ENCODE results near the gene RALGDS. TPM values are rescaled to one million over a fixed set of nuclear protein-coding genes. Genes with fewer than 3 reads are reported as not detected.

Gene RALGDS
- total and polyA plus RNA-seq, 2 donors (not counting 1 experiment from before 2014, with no cell fraction given) = 62.4 to 88.0 TPM

- TF ChIP-seq, protein P1, sequence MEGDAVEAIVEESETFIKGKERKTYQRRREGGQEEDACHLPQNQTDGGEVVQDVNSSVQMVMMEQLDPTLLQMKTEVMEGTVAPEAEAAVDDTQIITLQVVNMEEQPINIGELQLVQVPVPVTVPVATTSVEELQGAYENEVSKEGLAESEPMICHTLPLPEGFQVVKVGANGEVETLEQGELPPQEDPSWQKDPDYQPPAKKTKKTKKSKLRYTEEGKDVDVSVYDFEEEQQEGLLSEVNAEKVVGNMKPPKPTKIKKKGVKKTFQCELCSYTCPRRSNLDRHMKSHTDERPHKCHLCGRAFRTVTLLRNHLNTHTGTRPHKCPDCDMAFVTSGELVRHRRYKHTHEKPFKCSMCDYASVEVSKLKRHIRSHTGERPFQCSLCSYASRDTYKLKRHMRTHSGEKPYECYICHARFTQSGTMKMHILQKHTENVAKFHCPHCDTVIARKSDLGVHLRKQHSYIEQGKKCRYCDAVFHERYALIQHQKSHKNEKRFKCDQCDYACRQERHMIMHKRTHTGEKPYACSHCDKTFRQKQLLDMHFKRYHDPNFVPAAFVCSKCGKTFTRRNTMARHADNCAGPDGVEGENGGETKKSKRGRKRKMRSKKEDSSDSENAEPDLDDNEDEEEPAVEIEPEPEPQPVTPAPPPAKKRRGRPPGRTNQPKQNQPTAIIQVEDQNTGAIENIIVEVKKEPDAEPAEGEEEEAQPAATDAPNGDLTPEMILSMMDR (IDR thresholded peaks at IDR 0.05) = no peak
- TF ChIP-seq EZH2 (IDR thresholded peaks at IDR 0.05; ENCODE audit: borderline replicate concordance, insufficient read depth, low read depth, low read length, poor library complexity, severe bottlenecking) = no peak
- DNase-seq (no peak), ATAC-seq (ENCODE audit: low read depth) (no peak)
- H3K27me3 Mint-ChIP-seq = no peaks in the 10 kb centered on the region
- no peaks in the 10 kb centered on the region for H3K9me3 ChIP-seq (ENCODE audit: control extremely low read depth in 1 of 3, control insufficient read depth in 2 of 3, insufficient read depth in 1 of 3, low read length in 2 of 3)
- no peaks in the 10 kb centered on the region for H3K27me3 ChIP-seq (replicated peaks in 1 of 4; ENCODE audit: control extremely low read depth in 1 of 4, control insufficient read depth in 3 of 4, insufficient read depth in 4 of 4, low read length in 3 of 4)
- no peak overlapping the region for H3K4me3 Mint-ChIP-seq
- intact Hi-C loops (cut with micrococcal nuclease) = no loop called here
- H3K9me3 Mint-ChIP-seq (ENCODE audit: insufficient read depth) = no peaks in the 10 kb centered on the region
- POLR2A ChIA-PET = interaction anchor here (0.7 kb wide), 1 partner anchor 1229 kb away, joined by 8 read pairs; no protein-coding TSS in a partner anchor
- peaks cover 19% of the 10 kb centered on the region for H3K4me1 Mint-ChIP-seq
- peaks cover 9 to 28% of the 10 kb centered on the region in 2 donors for H3K4me1 ChIP-seq (ENCODE audit: control insufficient read depth in 2 of 2, insufficient read depth in 2 of 2, low read length in 2 of 2)
- H4K20me1 ChIP-seq (ENCODE audit: control insufficient read depth, insufficient read depth, low read length, poor library complexity, severe bottlenecking) = no peaks in the 10 kb centered on the region
- H3K79me2 ChIP-seq (ENCODE audit: control insufficient read depth, insufficient read depth, low read length) = no peaks in the 10 kb centered on the region
- no peak overlapping the region for H3K4me2 ChIP-seq (replicated peaks; ENCODE audit: low read depth, low read length, poor library complexity, severe bottlenecking)
- WGBS (ENCODE audit: insufficient coverage) = no CpG with 5 or more reads among the region's 6 CpGs
- H3K9ac ChIP-seq (ENCODE audit: low read length) = no peak overlapping the region
- H3K27ac ChIP-seq (ENCODE audit: low read length in 2 of 2) = no peak overlapping the region
- H3K27ac Mint-ChIP-seq = no peak overlapping the region
- no peak overlapping the region for H3K4me3 ChIP-seq (ENCODE audit: control extremely low read depth in 1 of 5, extremely low read depth in 1 of 5, insufficient read depth in 1 of 5, low read depth in 2 of 5, low read length in 4 of 5)
- H3K36me3 ChIP-seq (replicated peaks in 1 of 2; ENCODE audit: control extremely low read depth in 1 of 2, control insufficient read depth in 1 of 2, extremely low read depth in 1 of 2, insufficient read depth in 2 of 2, low read length in 1 of 2) = peaks cover 0 to 11% of the 10 kb centered on the region in 2 experiments
- H2AFZ ChIP-seq (ENCODE audit: insufficient read depth, low read depth, low read length, poor library complexity, severe bottlenecking) = no peak overlapping the region
- CTCF ChIA-PET = no interaction called here
Measured at GRCh38 chr9:133060417-133060841, 60.6 kb downstream of the RALGDS start.

- ATAC-seq (ENCODE audit: low read depth) = no peak
- Histone ChIP-seq H3K4me1 (ENCODE audit: control insufficient read depth in 2 of 2, insufficient read depth in 2 of 2, low read length in 2 of 2) (peaks cover 9 to 28% of the 10 kb centered on the region in 2 donors), H3K36me3 (replicated peaks in 1 of 2; ENCODE audit: control extremely low read depth in 1 of 2, control insufficient read depth in 1 of 2, extremely low read depth in 1 of 2, insufficient read depth in 2 of 2, low read length in 1 of 2) (peaks cover 0 to 18% of the 10 kb centered on the region in 2 experiments), H3K79me2 (ENCODE audit: control insufficient read depth, insufficient read depth, low read length) (no peaks in the 10 kb centered on the region), H3K27me3 (replicated peaks in 1 of 4; ENCODE audit: control extremely low read depth in 1 of 4, control insufficient read depth in 3 of 4, insufficient read depth in 4 of 4, low read length in 3 of 4) (no peaks in the 10 kb centered on the region), H3K9ac (ENCODE audit: low read length) (no peak overlapping the region), H2AFZ (ENCODE audit: insufficient read depth, low read depth, low read length, poor library complexity, severe bottlenecking) (no peak overlapping the region), H3K4me3 (ENCODE audit: control extremely low read depth in 1 of 5, extremely low read depth in 1 of 5, insufficient read depth in 1 of 5, low read depth in 2 of 5, low read length in 4 of 5) (no peak overlapping the region), H3K27ac (ENCODE audit: low read length in 2 of 2) (no peak overlapping the region), H4K20me1 (ENCODE audit: control insufficient read depth, insufficient read depth, low read length, poor library complexity, severe bottlenecking) (no peaks in the 10 kb centered on the region), H3K9me3 (ENCODE audit: control extremely low read depth in 1 of 3, control insufficient read depth in 2 of 3, insufficient read depth in 1 of 3, low read length in 2 of 3) (no peaks in the 10 kb centered on the region), H3K4me2 (replicated peaks; ENCODE audit: low read depth, low read length, poor library complexity, severe bottlenecking) (peak overlapping the region; percentile 25)
- WGBS (ENCODE audit: insufficient coverage) = 43% methylated on average over 4 of the region's 7 CpGs
- no peak for DNase-seq
- ChIA-PET CTCF (interaction anchor here (0.6 kb wide), 1 partner anchor 349 kb away, joined by 3 read pairs; no protein-coding TSS in a partner anchor), POLR2A (interaction anchor here (0.7 kb wide), 1 partner anchor 1230 kb away, joined by 8 read pairs; no protein-coding TSS in a partner anchor)
- TF ChIP-seq, protein P1 (IDR thresholded peaks at IDR 0.05) = no peak
- TF ChIP-seq EZH2 (IDR thresholded peaks at IDR 0.05; ENCODE audit: borderline replicate concordance, insufficient read depth, low read depth, low read length, poor library complexity, severe bottlenecking) = no peak
- Mint-ChIP-seq H3K27ac (no peak overlapping the region), H3K27me3 (no peaks in the 10 kb centered on the region), H3K4me3 (no peak overlapping the region), H3K4me1 (peaks cover 19% of the 10 kb centered on the region), H3K9me3 (ENCODE audit: insufficient read depth) (no peaks in the 10 kb centered on the region)
- intact Hi-C loops (cut with micrococcal nuclease) = no loop called here
Measured at GRCh38 chr9:133059623-133060022, 61.4 kb downstream of the RALGDS start.
